SU-DHL-6 (cell line): Measurements from ENCODE around the gene BUB1.
"Not testable (repeated sequence)": the region's sequence is repeated elsewhere in the genome, so short reads cannot be mapped to it uniquely, and the experiment has no call there.

ENCODE experiments used
- H2AFZ ChIP-seq: fragments of 200-600 bp; sonication (generic); 2 replicates; pipeline ENCODE4 v1.6.1; 2014; ENCODE audit warnings: low read depth, mild to moderate bottlenecking, moderate library complexity, mixed read lengths, antibody characterized with exemption, low read length; ENCODE audit not compliant: severe bottlenecking
- H3F3A ChIP-seq: fragments of 200-600 bp; shearing (Covaris generic); 2 replicates; pipeline ENCODE4 v1.6.0; 2016; ENCODE audit warnings: antibody characterized with exemption, mild to moderate bottlenecking; ENCODE audit not compliant: insufficient read depth
- H3K27ac ChIP-seq: fragments of 200-600 bp; sonication (generic); 2 replicates; pipeline ENCODE4 v1.5.1; 2016; ENCODE audit warnings: low read depth, mild to moderate bottlenecking, low read length, moderate library complexity, mixed read lengths
- H3K27me3 ChIP-seq: fragments of 200-600 bp; sonication (generic), shearing (Covaris generic); 2 replicates; pipeline ENCODE4 v1.6.0; 2014; ENCODE audit warnings: mild to moderate bottlenecking, low read length
- H3K36me3 ChIP-seq: fragments of 200-600 bp; sonication (generic); 2 replicates; pipeline ENCODE4 v1.6.1; 2014; ENCODE audit warnings: mild to moderate bottlenecking, low read length, mixed read lengths
- H3K4me2 ChIP-seq: fragments of 300-600, 200-600 bp; shearing (Covaris generic), sonication (generic); 2 replicates; pipeline ENCODE4 v1.6.0; 2014; ENCODE audit warnings: low read length, low read depth, mild to moderate bottlenecking; ENCODE audit not compliant: poor library complexity, severe bottlenecking
- H3K4me3 ChIP-seq: fragments of 200-600 bp; sonication (generic); 2 replicates; pipeline ENCODE4 v1.5.1; 2014; ENCODE audit warnings: antibody characterized with exemption, low read length, mild to moderate bottlenecking, mixed read lengths; ENCODE audit not compliant: insufficient read depth, poor library complexity, severe bottlenecking
- H3K79me2 ChIP-seq: fragments of 200-600 bp; sonication (generic); 2 replicates; pipeline ENCODE4 v1.6.1; 2014; ENCODE audit warnings: mild to moderate bottlenecking, low read length, moderate library complexity; ENCODE audit not compliant: insufficient read depth
- H3K9ac ChIP-seq: fragments of 200-600 bp; sonication (generic); 2 replicates; pipeline ENCODE4 v1.7.0; 2014; ENCODE audit warnings: mild to moderate bottlenecking, low read length
- H3K9me2 ChIP-seq: fragments of 200-600 bp; sonication (generic); replicated peaks from 2 replicates; pipeline ENCODE4 v1.6.1; 2014; ENCODE audit warnings: low read length; ENCODE audit not compliant: insufficient read depth
- H3K9me3 ChIP-seq: fragments of 200-600 bp; sonication (generic); 2 replicates; pipeline ENCODE4 v1.6.1; 2014; ENCODE audit warnings: low read length, mixed read lengths; ENCODE audit not compliant: insufficient read depth
- H4K20me1 ChIP-seq: fragments of 200-600 bp; sonication (generic); 2 replicates; pipeline ENCODE4 v1.6.1; 2014; ENCODE audit warnings: low read depth, mild to moderate bottlenecking, antibody characterized with exemption, low read length, moderate library complexity, mixed read lengths
- CTCF ChIP-seq: fragments of 200-600 bp; sonication (generic); IDR thresholded peaks from one replicate; pipeline ENCODE4 v1.5.1; 2017; ENCODE audit warnings: antibody characterized with exemption, mild to moderate bottlenecking, low read length, moderate library complexity; ENCODE audit not compliant: insufficient read depth, poor library complexity, severe bottlenecking
- EZH2phosphoT487 ChIP-seq: fragments of 200-600 bp; sonication (generic), shearing (Covaris generic); conservative IDR thresholded peaks from 2 replicates; pipeline ENCODE4 v1.6.1; 2018; ENCODE audit warnings: mild to moderate bottlenecking, antibody characterized with exemption, low read length, moderate library complexity, mixed read lengths

BUB1 gene

GRCh38 chr2:110708455-110708854 lies 30.6 kb upstream of the BUB1 start:
- Histone ChIP-seq H3K27me3 (no peaks in the 10 kb centered on the region), H3K9me2 (no peaks in the 10 kb centered on the region), H3K27ac (no peak overlapping the region), H2AFZ (no peak overlapping the region), H3K4me2 (no peak overlapping the region), H3F3A (no peaks in the 10 kb centered on the region), H3K79me2 (no peaks in the 10 kb centered on the region), H3K4me3 (no peak overlapping the region), H4K20me1 (no peaks in the 10 kb centered on the region), H3K9me3 (no peaks in the 10 kb centered on the region), H3K36me3 (no peaks in the 10 kb centered on the region), H3K9ac (no peak overlapping the region)
- no peak for TF ChIP-seq CTCF
- no peak for TF ChIP-seq EZH2phosphoT487

DNA sequence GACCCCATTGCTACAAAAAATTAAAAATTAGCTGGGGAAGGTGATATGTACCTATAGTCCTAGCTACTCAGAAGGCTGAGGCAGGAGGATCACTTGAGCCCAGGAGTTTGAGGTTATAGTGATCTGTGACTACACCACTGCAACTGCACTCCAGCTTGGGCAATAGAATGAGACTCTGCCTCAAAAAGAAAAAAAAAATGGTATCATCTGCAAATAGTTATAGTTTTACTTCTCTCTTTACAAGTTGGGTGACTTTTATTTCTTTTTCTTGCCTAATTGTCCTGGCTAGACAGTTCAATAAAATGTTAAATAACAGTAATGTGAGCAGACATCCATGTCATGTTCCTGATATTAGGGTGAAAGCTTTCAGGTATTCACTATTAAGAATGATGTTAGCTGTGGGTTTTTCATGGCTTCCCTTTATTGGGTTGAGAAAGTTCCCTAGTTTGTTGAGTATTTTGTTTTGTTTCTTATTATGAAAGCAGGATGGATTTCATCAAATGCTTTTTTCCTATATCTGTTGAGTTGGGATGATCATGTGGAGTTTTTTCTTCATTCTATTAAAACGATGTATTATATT lies 29.6 kb upstream of the BUB1 start:
- Histone ChIP-seq H3K79me2 (no peaks in the 10 kb centered on the region), H3K27ac (no peak overlapping the region), H2AFZ (no peak overlapping the region), H3K9ac (no peak overlapping the region), H3K4me2 (no peak overlapping the region), H3K9me3 (no peaks in the 10 kb centered on the region), H3K27me3 (no peaks in the 10 kb centered on the region), H3K36me3 (no peaks in the 10 kb centered on the region), H3K9me2 (no peaks in the 10 kb centered on the region), H3K4me3 (no peak overlapping the region), H3F3A (no peaks in the 10 kb centered on the region), H4K20me1 (no peaks in the 10 kb centered on the region)
- no peak for TF ChIP-seq EZH2phosphoT487
- TF ChIP-seq CTCF: no peak

DNA sequence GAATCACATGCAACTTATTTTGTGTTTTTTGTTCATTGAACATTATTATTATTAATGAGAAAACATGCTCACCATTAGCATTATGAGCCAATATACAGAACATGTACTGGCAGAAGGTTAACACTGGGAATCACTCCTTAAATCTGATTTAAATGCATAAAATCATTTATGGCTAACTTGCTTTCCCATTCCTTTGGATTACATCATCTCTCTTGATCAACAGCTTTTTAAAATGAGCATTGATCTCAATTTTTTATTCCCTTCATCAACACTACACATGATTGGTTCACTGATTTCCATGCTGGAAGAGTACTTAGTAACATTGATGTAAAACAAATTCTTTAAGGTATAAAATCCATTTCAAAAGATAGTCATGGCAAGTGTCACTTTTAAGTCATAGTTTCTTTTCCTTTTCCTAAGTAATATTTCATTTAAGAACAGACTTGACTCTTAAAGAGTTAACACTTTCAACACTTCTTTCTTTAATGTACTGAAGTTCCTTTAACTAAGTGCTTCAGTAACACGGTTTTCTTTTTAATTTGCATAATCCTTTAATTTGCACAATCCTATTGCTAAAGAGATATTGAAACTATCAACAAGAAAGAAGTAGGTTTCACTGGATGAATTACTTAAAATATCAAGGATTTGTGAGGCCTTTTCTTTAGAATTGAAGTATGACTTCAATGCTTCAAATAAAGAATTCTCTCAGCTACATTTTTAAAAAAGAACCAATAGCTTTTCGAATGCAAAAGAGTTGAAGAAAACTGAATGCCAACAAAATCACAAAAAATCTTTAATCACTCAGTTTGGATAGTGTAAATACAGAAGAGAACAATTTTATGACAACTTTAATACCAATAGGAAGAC lies 24.9 kb upstream of the BUB1 start:
- H3K79me2 ChIP-seq: no peaks in the 10 kb centered on the region
- no peaks in the 10 kb centered on the region for H3K36me3 ChIP-seq
- H3K27ac ChIP-seq: no peak overlapping the region
- H3K4me2 ChIP-seq: no peak overlapping the region
- no peak overlapping the region for H2AFZ ChIP-seq
- H3K9me3 ChIP-seq: no peaks in the 10 kb centered on the region
- no peaks in the 10 kb centered on the region for H4K20me1 ChIP-seq
- no peaks in the 10 kb centered on the region for H3F3A ChIP-seq
- no peak overlapping the region for H3K4me3 ChIP-seq
- H3K27me3 ChIP-seq: no peaks in the 10 kb centered on the region
- TF ChIP-seq EZH2phosphoT487 (no peak), CTCF (no peak)
- H3K9me2 ChIP-seq: no peaks in the 10 kb centered on the region
- H3K9ac ChIP-seq: no peak overlapping the region

DNA sequence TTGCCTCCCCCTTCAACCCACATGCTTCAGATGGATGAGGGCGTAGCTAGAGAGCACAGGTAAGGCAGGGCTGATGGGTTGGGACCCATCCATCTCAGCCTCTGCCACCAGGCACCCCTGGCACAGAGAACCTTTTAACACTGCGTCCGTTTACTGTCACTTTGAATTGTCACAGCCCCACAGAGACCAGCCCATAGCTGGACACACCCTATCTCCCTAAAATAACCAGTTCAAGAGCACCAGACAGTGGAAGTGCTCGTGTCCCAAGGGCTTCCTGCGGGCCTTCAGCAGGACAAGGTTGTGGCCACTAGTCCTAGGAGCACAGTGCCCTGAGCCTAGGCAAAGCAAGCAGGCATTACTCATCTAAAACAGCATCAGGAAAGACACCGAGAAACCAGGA lies 20.4 kb upstream of the BUB1 start:
- H3K27me3 ChIP-seq, H3F3A ChIP-seq, H2AFZ ChIP-seq, H3K9ac ChIP-seq, H3K4me2 ChIP-seq, H4K20me1 ChIP-seq, H3K4me3 ChIP-seq, H3K9me3 ChIP-seq, H3K79me2 ChIP-seq, H3K9me2 ChIP-seq, H3K27ac ChIP-seq, H3K36me3 ChIP-seq: not testable (repeated sequence)

GRCh38 chr2:110695146-110695898 lies 17.5 kb upstream of the BUB1 start:
- H2AFZ ChIP-seq, H4K20me1 ChIP-seq, H3K27me3 ChIP-seq, H3K9me3 ChIP-seq, H3F3A ChIP-seq, H3K79me2 ChIP-seq, H3K9ac ChIP-seq, H3K4me3 ChIP-seq, H3K36me3 ChIP-seq, H3K9me2 ChIP-seq, H3K27ac ChIP-seq, H3K4me2 ChIP-seq: not testable (repeated sequence)
